DMS79 (cell line): Measurements from ENCODE around the gene SEMA6B.
"Not testable (repeated sequence)": the region's sequence is repeated elsewhere in the genome, so short reads cannot be mapped to it uniquely, and the experiment has no call there.

ENCODE experiments used
- DNase-seq: peaks from one replicate; lab custom pipeline; 2025; lab: John Stamatoyannopoulos, UW

SEMA6B gene

DNA sequence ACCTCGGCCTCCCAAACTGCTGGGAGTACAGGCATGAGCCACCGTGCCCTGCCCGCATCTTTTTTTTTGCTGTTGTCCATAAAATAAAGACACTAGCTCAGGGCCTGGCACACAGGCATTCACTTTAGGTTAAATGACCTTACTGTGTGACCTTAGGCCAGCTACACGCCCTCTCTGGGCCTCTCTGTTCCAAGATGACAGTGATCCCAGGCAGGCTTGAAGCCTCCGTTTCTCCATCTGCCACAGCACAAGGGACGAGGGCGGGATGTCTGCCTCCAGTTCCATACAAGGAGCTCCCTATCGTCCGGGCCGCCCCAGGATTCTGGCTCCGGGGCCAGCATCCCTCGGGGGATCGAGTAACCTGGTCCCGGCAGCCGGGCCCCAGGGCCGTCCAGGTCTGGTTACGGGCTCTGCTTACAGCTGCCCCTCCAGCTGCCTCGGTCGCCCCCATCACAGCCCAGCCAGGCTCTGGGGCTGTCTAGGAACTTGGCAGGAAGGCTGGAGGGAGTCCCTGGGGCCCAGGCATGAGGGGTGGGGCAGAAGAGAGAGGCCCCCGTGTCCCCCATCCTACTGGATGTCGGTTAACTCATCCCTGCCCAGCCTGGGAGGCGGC, 11.9 kb upstream of the SEMA6B start:
- no peak for DNase-seq

GRCh38 chr19:4570916-4571304, 11.4 kb upstream of the SEMA6B start:
- no peak for DNase-seq

GRCh38 chr19:4570402-4570801, 10.9 kb upstream of the SEMA6B start:
- DNase-seq = no peak

- DNase-seq = no peak
Measured at GRCh38 chr19:4568886-4569285, 9.4 kb upstream of the SEMA6B start.

GRCh38 chr19:4567584-4568071, 8.1 kb upstream of the SEMA6B start:
- DNase-seq = no peak

DNA sequence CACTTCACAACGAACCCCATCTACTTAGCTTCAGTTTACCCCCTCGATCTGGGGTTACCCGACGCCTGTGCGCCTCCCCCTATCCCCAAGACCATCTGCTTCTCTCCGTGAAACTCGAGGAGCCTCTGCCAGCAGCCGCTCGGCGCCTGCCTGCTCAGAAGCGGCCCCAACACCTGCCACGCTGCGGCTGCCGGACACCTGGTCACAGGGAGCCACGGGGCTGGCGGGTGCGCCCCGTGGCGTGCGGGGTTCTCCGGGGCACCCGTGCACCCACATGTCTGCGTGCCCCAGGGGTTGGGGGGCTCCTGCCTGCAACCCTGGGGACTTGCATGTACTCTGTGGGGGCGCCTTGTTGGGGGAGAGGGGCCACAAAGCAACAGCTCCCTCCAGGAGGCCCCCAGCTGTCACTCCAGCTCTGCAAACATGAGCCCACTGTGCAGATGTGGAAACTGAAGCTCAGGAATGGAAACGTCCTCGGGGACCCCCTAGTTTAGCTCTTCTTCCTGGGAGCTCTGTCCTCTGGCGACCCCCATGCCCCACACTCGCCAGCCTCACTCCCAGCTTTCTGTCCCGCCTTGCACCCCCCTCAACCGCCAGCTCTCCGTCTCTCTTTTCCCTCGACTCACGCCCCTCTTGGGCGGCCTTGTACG, 7.0 kb upstream of the SEMA6B start:
- DNase-seq = peak; percentile 16

DNA sequence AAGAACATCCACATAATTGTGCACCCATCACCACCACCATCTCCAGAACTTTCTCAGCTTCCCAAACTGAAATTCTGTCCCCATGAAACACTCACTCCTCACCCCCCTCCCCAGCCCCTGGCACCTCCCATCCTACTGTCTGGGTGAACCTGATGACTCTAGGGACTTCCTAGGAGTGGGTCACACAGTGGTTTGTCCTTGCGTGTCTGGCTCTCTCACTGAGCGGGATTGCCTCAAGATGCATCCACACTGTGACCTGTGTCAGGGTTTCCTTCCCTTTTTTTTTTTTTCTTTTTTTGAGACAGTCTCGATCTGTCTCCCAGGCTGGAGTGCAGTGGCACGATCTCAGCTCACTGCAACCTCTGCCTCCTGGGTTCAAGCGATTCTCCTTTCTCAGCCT, 4.1 kb upstream of the SEMA6B start:
- DNase-seq = not testable (repeated sequence)

GRCh38 chr19:4562085-4562484, 2.6 kb upstream of the SEMA6B start:
- DNase-seq = not testable (repeated sequence)

DNA sequence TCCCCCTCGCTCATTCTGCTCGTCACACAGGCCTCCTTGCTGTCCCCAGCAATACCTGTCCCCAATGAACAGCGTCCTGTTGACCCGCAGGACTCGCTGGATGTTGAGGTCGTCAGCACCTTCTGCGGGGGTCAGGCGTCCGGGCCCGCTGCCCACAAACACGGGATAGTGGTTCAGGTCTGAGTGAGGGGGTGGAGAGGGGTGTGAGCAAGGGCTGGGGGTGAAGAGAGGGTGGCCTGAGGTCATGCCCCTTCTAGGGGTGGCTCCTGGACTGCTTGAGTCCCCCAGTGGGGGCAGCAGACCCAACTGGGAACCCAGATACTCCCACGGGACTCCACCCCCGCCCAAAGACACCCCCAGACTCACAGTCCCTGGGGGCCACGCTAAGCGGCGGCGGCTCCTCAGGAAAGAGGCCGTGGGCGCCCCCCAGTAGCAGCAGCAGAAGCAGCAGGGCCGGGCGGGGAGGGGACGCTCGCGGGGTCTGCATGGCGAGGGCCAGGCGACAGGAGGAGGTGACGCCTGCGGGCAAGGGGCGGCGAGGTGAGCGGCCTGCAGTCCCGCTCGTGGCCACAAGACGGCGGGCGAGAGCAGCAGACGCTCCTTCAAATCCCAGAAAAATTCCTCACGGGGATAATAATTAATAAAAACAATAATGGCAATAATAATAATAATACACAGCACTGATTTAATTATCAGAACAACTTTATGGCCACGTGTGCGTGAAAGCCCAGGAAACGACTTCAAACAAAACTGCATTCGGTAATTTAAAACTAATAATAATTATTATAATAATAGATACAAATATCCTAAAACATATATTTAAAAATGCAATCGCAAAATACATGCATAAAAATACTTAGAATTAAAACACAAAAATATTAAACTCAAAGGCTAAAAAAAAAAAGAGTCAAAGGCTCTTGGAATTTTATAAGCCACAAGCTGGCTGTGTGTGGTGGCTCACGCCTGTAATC, 1.2 kb downstream of the SEMA6B start:
- DNase-seq = no peak

- DNase-seq = no peak
Measured at GRCh38 chr19:4557144-4557970, 2.1 kb downstream of the SEMA6B start.

GRCh38 chr19:4556597-4557127, 2.8 kb downstream of the SEMA6B start:
- DNase-seq = no peak

DNA sequence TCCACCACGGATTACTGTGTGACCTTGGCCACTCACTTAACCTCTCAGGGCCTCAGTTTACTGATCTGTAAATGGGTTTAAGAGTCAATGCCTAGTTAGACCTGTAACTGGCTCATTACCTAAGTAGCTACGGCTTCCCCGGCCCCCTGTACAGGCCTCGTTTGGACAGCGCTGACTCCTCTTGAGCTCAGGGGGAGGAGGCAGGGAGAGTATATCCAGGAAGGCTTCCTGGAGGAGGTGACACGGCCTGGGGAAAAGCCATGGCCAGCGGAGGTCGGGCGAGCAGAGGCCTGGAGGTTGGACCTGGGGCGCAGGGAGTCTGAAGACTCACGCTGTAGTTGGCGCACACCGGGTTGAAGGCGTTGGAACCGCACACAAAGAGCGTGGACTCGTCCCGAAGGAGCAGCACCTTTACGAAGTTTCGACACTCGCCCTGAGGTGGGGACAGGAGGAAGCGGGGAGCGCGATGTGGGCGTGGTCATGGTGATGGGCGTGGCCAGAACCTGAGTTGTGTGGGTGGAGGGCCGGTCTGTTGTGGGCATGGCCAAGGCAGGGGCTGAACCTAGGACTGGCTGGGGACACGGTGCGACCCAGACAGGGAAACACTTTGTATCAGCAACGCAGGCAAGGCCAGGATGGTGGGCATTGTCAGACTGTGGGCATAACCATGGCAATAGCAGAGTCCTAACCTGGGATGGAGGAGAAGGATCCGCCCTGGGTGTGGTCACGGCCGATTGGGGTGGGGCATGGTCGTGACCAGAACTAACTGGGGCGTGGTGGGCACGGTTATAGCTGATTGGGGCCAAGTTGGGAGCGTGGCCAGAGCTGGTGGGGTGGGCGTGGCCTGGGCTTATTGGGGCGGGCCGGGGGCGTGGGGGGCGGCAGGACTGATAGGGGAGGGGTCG, 3.6 kb downstream of the SEMA6B start:
- DNase-seq = no peak

DNA sequence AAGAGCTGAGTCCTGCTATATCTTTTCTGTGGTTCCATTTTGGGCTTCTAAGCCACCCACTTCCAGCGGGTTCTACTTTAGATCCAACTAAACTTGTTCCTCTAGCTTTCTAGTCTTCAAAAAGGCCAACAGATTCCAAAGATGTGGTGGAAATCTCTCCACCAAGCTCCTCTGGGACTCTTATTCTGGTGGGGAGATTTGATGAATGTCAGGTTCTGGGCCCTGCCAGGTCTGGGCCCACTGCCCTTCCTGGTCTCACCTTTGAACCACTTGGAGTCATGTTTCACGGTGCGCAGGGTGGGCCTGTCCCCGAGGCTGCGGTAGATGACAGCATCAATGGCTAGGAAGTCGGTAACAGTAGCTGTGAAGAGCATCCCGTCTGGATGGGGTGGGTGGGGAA, 4.8 kb downstream of the SEMA6B start:
- DNase-seq = no peak

GRCh38 chr19:4553775-4554174, 5.7 kb downstream of the SEMA6B start:
- no peak for DNase-seq

DNA sequence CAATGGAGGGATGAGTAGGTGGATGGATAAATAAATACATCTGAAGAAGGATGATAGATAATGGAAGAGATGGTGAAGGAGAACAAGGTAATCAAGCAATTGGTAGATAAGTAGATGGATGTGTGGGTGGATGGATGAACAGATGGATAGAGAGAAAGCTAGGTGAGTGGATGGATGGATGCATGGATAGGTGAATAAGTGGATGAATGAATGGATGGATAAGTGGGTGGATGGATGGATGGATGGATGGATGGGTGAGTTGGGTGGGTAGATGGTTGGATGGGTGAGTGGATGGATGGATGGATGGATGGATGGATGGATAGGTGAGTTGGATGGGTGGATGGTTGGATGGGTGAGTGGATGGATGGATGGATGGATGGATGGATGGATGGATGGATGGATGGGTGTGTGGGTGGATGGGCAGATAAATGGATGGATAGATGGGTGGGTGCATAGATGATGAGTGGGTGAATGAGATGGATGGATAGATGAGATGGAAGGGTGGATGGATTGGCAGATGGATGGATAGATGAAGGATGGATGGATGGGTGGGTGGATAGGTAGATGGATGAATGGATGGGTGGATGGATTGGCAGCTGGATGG, 6.3 kb downstream of the SEMA6B start:
- DNase-seq = no peak

DNA sequence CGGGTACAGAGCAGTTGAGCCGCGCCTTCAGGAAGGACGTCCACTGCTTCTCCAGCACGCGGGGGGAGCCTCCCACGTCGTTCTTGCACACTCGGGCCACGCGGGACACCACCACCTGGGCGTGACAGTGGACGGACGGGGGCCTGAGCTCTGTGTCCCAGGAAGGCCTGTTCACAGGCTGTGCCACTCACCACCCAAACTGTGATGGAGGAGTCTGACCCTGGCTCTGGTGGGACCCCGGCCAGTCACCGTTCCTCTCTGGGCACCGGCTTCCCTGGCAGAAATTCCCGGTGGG, 7.0 kb downstream of the SEMA6B start:
- no peak for DNase-seq

DNA sequence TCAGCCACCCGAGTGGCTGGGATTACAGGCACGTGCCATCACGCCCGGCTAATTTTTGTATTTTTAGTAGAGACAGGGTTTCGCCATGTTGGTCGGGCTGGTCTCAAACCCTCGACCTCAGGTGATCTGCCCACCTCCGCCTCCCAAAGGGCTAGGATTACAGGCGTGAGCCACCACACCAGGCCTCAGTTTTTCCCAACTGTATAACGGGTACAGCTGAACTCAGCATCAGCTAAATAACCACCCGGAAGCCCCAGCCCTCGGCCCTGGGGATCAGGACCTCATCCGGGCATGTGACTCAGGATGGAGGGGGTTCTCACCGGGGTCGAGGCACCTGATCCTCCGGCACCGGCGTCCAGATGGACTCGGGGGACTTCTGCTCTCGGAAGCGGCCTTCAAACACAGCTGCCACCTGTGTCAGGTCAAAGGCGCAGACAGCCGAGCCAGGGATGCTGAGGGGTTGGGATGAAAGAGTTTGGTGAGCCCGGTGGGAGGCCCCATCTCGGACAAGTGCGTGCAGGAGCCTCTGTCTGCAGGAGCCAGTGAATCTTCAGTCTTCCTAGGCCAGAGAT, 8.9 kb downstream of the SEMA6B start:
- no peak for DNase-seq

GRCh38 chr19:4550018-4550417, 9.5 kb downstream of the SEMA6B start:
- no peak for DNase-seq

- no peak for DNase-seq
Measured at GRCh38 chr19:4548238-4548584, 11.3 kb downstream of the SEMA6B start.
